Neural progenitor cell (in vitro differentiated cells): ENCODE results near the gene SPATC1L. TPM values are rescaled to one million over a fixed set of nuclear protein-coding genes. Genes with fewer than 3 reads are reported as not detected.

Experiments used
- DNase-seq: peaks from one replicate; pipeline ENCODE4 v3.0.0-alpha.2; 2016; ENCODE audit warnings: low spot score
- H2AFZ ChIP-seq: fragments of 200-600 bp; sonication (generic); replicated peaks from 2 replicates; pipeline ENCODE4 v1.6.1; 2016; ENCODE audit warnings: antibody characterized with exemption
- H3F3A ChIP-seq: fragments of 200-600 bp; sonication (generic); 2 replicates; pipeline ENCODE4 v1.6.1; 2016; ENCODE audit warnings: antibody characterized with exemption, low read depth
- H3K27ac ChIP-seq: fragments of 200-600 bp; sonication (generic); 2 replicates; pipeline ENCODE4 v1.5.1; 2016; ENCODE audit warnings: mild to moderate bottlenecking
- H3K27me3 ChIP-seq: fragments of 200-600 bp; sonication (generic); 2 replicates; pipeline ENCODE4 v1.6.1; 2016; ENCODE audit warnings: mild to moderate bottlenecking, moderate library complexity
- H3K36me3 ChIP-seq: fragments of 200-600 bp; sonication (generic); 2 replicates; pipeline ENCODE4 v1.5.1; 2016
- H3K4me1 ChIP-seq: fragments of 200-600 bp; sonication (generic); 2 replicates; pipeline ENCODE4 v1.6.1; 2016; ENCODE audit warnings: mixed run types
- H3K4me2 ChIP-seq: fragments of 200-600 bp; sonication (generic); 2 replicates; pipeline ENCODE4 v1.6.1; 2016
- H3K4me3 ChIP-seq: fragments of 200-600 bp; sonication (generic); 2 replicates; pipeline ENCODE4 v1.5.1; 2016
- H3K79me2 ChIP-seq: fragments of 200-600 bp; sonication (generic); 2 replicates; pipeline ENCODE4 v1.6.1; 2016; ENCODE audit warnings: low read depth
- H3K9ac ChIP-seq: fragments of 200-600 bp; sonication (generic); 2 replicates; pipeline ENCODE4 v1.6.1; 2016
- H3K9me3 ChIP-seq: fragments of 200-600 bp; sonication (generic); 2 replicates; pipeline ENCODE4 v1.5.1; 2016; ENCODE audit warnings: low read depth
- H4K20me1 ChIP-seq: fragments of 200-600 bp; sonication (generic); 2 replicates; pipeline ENCODE4 v1.6.1; 2016; ENCODE audit warnings: low read depth
- H3K27ac Mint-ChIP-seq: 3 replicates; pipeline ENCODE4 v1.8.0; 2021; ENCODE audit warnings: mixed read lengths
- H3K27me3 Mint-ChIP-seq: 2 replicates; pipeline ENCODE4 v1.8.0; 2022; ENCODE audit warnings: low read depth, mild to moderate bottlenecking, inconsistent platforms, moderate library complexity, mixed read lengths; ENCODE audit not compliant: insufficient read depth
- H3K36me3 Mint-ChIP-seq: 3 replicates; pipeline ENCODE4 v1.8.0; 2021; ENCODE audit warnings: mixed read lengths
- H3K4me1 Mint-ChIP-seq: 3 replicates; pipeline ENCODE4 v1.8.0; 2021; ENCODE audit warnings: mixed read lengths
- H3K4me3 Mint-ChIP-seq: 3 replicates; pipeline ENCODE4 v1.8.0; 2021; ENCODE audit warnings: mild to moderate bottlenecking, moderate library complexity, mixed read lengths
- H3K9me3 Mint-ChIP-seq: 3 replicates; pipeline ENCODE4 v1.8.0; 2020; ENCODE audit warnings: mixed read lengths
- CTCF ChIP-seq: fragments of 200-600 bp; sonication (generic); IDR thresholded peaks from 2 replicates; pipeline ENCODE4 v1.5.1; 2017; ENCODE audit warnings: antibody characterized with exemption, mild to moderate bottlenecking
- EZH2 ChIP-seq: fragments of 200-600 bp; sonication (generic); IDR thresholded peaks from 2 replicates; pipeline ENCODE4 v1.6.1; 2017; ENCODE audit warnings: antibody characterized with exemption, mild to moderate bottlenecking, moderate library complexity
- EZH2phosphoT487 ChIP-seq: fragments of 200-600 bp; sonication (generic); IDR thresholded peaks from 2 replicates; pipeline ENCODE4 v1.6.1; 2017; ENCODE audit warnings: antibody characterized with exemption
- total RNA-seq: library from RNA; depleted of rRNA; stranded (reverse); fragments of >200 nt; gene quantifications from 2 replicates; pipeline ENCODE4 v1.2.3, GENCODE V29; 2015; ENCODE audit warnings: low replicate concordance

Gene SPATC1L
- total RNA-seq, 1 donor from 2014 or later, result 5.1 TPM

GRCh38 chr21:46111193-46111571, 73.1 kb downstream of the SPATC1L start:
- Mint-ChIP-seq H3K9me3 (peaks cover 23% of the 10 kb centered on the region), H3K36me3 (peaks cover 11% of the 10 kb centered on the region), H3K4me3 (peak overlapping the region; percentile 41), H3K4me1 (peaks cover 2% of the 10 kb centered on the region), H3K27ac (no peak overlapping the region), H3K27me3 (no peaks in the 10 kb centered on the region)
- H3K4me1 ChIP-seq, result no peaks in the 10 kb centered on the region
- no peaks in the 10 kb centered on the region for H3K36me3 ChIP-seq
- H3K79me2 ChIP-seq, result no peaks in the 10 kb centered on the region
- no peak overlapping the region for H2AFZ ChIP-seq
- DNase-seq, result no peak
- TF ChIP-seq EZH2phosphoT487 (no peak), CTCF (no peak), EZH2 (no peak)
- H4K20me1 ChIP-seq, result no peaks in the 10 kb centered on the region
- no peak overlapping the region for H3K9ac ChIP-seq
- H3K4me3 ChIP-seq, result no peak overlapping the region
- H3K27me3 ChIP-seq, result no peaks in the 10 kb centered on the region
- H3F3A ChIP-seq, result peaks cover 5% of the 10 kb centered on the region
- H3K9me3 ChIP-seq, result no peaks in the 10 kb centered on the region
- H3K4me2 ChIP-seq, result no peak overlapping the region
- H3K27ac ChIP-seq, result no peak overlapping the region

Other genes with a start within 250 kb of the SPATC1L start
- 12.6 and 52.2 TPM in 2 replicates for gene COL6A1, start 202.7 kb downstream of the SPATC1L start, total RNA-seq
- 5.2 and 22.8 TPM in 2 replicates for gene COL6A2, start 86.3 kb downstream of the SPATC1L start, total RNA-seq
- gene FTCD, start 28.9 kb downstream of the SPATC1L start, total RNA-seq, result 0.96 TPM in 1 of 2 replicates, not detected in the other
- 26.7 and 90.5 TPM in 2 replicates for gene LSS, start 44.3 kb upstream of the SPATC1L start, total RNA-seq
- gene MCM3AP, start 101.2 kb upstream of the SPATC1L start, total RNA-seq, result 72.4 and 101 TPM in 2 replicates
- gene YBEY, start 101.9 kb upstream of the SPATC1L start, total RNA-seq, result 42.2 and 47.3 TPM in 2 replicates
- gene C21orf58, start 139.4 kb upstream of the SPATC1L start, total RNA-seq, result 26.2 and 49.2 TPM in 2 replicates
- gene PCNT, start 139.7 kb upstream of the SPATC1L start, total RNA-seq, result 32.3 and 42.0 TPM in 2 replicates